Right hindlimb (tissue), 1 donor: ENCODE data around the gene MTTP.

Source experiments
- DNase-seq: peaks from one replicate; pipeline ENCODE4 v3.0.0-alpha.2; 2018

The MTTP gene

DNA sequence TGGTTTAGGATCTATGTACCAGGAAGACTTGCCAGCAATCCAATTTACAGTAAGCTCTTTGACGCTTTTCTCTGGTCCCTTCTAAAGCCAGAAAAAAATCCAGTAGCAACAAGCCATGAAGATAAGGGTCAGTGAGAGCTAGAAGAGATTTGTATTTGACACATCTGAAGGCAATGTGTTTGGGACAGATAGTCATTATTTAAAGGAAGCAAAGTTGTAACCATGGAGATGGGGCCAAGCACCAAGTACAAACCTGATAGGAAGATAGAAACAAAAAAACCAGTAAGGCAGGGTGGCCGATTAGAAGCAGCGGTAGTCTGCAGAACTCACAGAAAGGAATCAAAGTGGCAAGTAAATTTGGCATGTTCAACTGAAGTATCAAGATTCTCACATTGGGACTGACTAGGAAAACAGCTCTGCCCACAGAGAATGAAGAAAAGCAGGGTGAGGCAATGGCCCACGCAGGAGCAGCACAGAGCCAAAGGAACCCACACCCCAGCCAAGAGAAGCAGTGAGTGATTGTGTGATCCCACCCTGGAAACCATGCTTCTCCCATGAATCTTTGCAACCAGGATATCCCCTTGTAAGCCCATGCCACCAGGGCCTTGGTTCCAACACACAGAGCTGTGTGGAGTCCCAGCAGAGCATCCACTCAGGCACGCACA, 95.9 kb downstream of the MTTP start:
- no peak for DNase-seq
